Peyer's patch (tissue), 4 donors: Measurements from ENCODE around the gene HS2ST1. TPM values are rescaled to one million over a fixed set of nuclear protein-coding genes. Genes with fewer than 3 reads are reported as not detected.
"Not testable (repeated sequence)": the region's sequence is repeated elsewhere in the genome, so short reads cannot be mapped to it uniquely, and the experiment has no call there.

ENCODE experiments used
- DNase-seq, 3 donors: peaks; one replicate each; pipeline ENCODE4 v3.0.0-alpha.2; 2017 to 2019
- H3K27ac ChIP-seq, 4 donors: fragments of 200-600 bp; sonication (generic); one replicate each; pipeline ENCODE4 v1.5.1; 2016 to 2019
- H3K27me3 ChIP-seq, 2 donors: fragments of 200-600 bp; sonication (generic); one replicate each; pipeline ENCODE4 v1.5.1; 2019
- H3K36me3 ChIP-seq, 3 donors: fragments of 200-600 bp; sonication (generic); one replicate each; pipeline ENCODE4 v1.5.1; 2016 to 2019
- H3K4me1 ChIP-seq, 4 donors: fragments of 200-600 bp; sonication (generic); one replicate each; pipeline ENCODE4 v1.5.1; 2016 to 2019
- H3K4me3 ChIP-seq, 4 donors: fragments of 200-600 bp; sonication (generic); 1 replicate in 3 of 4; 2 replicates in 1 of 4; pipeline ENCODE4 v1.5.1; 2016 to 2019; ENCODE audit warnings: mild to moderate bottlenecking in 1 of 4
- H3K9me3 ChIP-seq, 4 donors: fragments of 200-600 bp; sonication (generic); one replicate each; pipeline ENCODE4 v1.5.1; 2016 to 2019; ENCODE audit warnings: mild to moderate bottlenecking in 1 of 4
- POLR2A ChIP-seq, 2 donors: fragments of 450-650 bp; IDR thresholded peaks; one replicate each; pipeline ENCODE4 v1.5.1; 2017; ENCODE audit warnings: antibody characterized with exemption in 2 of 2, mild to moderate bottlenecking in 2 of 2, moderate library complexity in 2 of 2
- total RNA-seq, 4 donors: library from RNA; depleted of rRNA; stranded (reverse); fragments of >200 nt; gene quantifications; one replicate each; pipeline ENCODE4 v1.1.0, GENCODE V29; 2016
- TF ChIP-seq, protein P1 (sequence below), 6 experiments: fragments of 450-650 bp in 4 of 6; fragments of 200-600 bp in 2 of 6; sonication (generic) in 1 of 6; IDR thresholded peaks; one replicate each; pipeline ENCODE4 v1.5.1; 2017 to 2019; ENCODE audit warnings: antibody characterized with exemption in 6 of 6, mild to moderate bottlenecking in 3 of 6, moderate library complexity in 1 of 6

Gene HS2ST1
- total RNA-seq, 4 donors from 2014 or later = 9.1 to 14.9 (median 10.3) TPM

DNA sequence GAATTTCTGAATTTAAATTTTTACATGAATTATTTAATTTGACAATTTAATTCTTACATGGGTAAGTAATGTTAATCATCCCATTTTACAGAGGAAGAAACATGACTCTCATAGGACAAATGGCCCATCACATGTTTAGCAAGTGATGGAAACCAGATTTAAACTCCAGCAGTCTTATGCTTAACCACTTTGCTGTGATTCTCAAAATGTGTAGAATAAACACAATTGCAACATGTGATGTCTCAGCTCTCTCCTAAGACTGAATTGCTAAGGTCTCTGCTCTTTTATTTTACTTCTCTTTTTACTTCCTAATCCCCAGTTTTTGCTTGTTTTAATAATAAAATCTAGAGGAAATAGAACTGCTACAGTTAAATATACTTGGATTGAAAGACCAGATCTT is 42.8 kb downstream of the HS2ST1 start:
- TF ChIP-seq, protein P1, sequence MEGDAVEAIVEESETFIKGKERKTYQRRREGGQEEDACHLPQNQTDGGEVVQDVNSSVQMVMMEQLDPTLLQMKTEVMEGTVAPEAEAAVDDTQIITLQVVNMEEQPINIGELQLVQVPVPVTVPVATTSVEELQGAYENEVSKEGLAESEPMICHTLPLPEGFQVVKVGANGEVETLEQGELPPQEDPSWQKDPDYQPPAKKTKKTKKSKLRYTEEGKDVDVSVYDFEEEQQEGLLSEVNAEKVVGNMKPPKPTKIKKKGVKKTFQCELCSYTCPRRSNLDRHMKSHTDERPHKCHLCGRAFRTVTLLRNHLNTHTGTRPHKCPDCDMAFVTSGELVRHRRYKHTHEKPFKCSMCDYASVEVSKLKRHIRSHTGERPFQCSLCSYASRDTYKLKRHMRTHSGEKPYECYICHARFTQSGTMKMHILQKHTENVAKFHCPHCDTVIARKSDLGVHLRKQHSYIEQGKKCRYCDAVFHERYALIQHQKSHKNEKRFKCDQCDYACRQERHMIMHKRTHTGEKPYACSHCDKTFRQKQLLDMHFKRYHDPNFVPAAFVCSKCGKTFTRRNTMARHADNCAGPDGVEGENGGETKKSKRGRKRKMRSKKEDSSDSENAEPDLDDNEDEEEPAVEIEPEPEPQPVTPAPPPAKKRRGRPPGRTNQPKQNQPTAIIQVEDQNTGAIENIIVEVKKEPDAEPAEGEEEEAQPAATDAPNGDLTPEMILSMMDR (IDR thresholded peaks at IDR 0.05) = no peak
- no peak for TF ChIP-seq POLR2A (IDR thresholded peaks at IDR 0.05)
- no peaks in the 10 kb centered on the region for H3K9me3 ChIP-seq
- no peaks in the 10 kb centered on the region for H3K36me3 ChIP-seq
- no peak for DNase-seq
- no peaks in the 10 kb centered on the region for H3K4me1 ChIP-seq
- H3K27me3 ChIP-seq = no peaks in the 10 kb centered on the region
- no peak overlapping the region for H3K4me3 ChIP-seq
- H3K27ac ChIP-seq = no peak overlapping the region

DNA sequence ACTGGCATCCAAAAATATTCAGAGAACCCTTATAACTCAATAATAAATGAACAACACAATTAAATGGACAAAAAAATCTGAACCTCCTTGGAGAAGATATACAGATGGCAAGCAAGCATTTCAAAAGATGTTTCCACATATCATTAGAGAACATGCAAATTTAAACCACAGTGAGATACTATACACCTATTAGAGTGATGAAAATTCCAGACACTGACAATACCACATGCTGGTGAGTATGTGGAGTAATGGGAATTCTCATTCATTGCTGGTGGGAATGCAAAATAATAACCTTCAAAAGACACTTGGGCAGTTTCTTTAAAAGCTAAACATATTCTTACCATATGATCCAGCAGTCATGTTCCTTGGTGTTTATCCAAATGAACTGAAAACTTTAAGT is 46.1 kb downstream of the HS2ST1 start:
- H3K9me3 ChIP-seq = no peaks in the 10 kb centered on the region
- TF ChIP-seq POLR2A (IDR thresholded peaks at IDR 0.05) = no peak
- TF ChIP-seq, protein P1 (IDR thresholded peaks at IDR 0.05) = no peak
- H3K36me3 ChIP-seq = no peaks in the 10 kb centered on the region
- no peak overlapping the region for H3K27ac ChIP-seq
- no peaks in the 10 kb centered on the region for H3K4me1 ChIP-seq
- H3K27me3 ChIP-seq = no peaks in the 10 kb centered on the region
- DNase-seq = no peak
- no peak overlapping the region for H3K4me3 ChIP-seq

DNA sequence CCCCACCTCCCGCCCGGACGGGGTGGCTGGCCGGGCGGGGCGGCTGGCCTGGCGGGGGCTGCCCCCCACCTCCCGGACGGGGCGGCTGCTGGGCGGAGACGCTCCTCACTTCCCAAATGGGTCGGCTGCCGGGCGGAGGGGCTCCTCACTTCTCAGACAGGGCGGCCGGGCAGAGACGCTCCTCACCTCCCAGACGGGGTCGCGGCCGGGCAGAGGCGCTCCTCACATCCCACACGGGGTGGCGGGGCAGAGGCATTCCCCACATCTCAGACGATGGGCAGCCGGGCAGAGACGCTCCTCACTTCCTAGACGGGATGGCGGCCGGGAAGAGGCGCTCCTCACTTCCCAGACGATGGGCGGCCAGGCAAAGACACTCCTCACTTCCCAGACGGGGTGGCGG is 49.4 kb downstream of the HS2ST1 start:
- not testable (repeated sequence) for H3K4me1 ChIP-seq, H3K27me3 ChIP-seq, H3K36me3 ChIP-seq, DNase-seq, H3K9me3 ChIP-seq, H3K27ac ChIP-seq, H3K4me3 ChIP-seq

DNA sequence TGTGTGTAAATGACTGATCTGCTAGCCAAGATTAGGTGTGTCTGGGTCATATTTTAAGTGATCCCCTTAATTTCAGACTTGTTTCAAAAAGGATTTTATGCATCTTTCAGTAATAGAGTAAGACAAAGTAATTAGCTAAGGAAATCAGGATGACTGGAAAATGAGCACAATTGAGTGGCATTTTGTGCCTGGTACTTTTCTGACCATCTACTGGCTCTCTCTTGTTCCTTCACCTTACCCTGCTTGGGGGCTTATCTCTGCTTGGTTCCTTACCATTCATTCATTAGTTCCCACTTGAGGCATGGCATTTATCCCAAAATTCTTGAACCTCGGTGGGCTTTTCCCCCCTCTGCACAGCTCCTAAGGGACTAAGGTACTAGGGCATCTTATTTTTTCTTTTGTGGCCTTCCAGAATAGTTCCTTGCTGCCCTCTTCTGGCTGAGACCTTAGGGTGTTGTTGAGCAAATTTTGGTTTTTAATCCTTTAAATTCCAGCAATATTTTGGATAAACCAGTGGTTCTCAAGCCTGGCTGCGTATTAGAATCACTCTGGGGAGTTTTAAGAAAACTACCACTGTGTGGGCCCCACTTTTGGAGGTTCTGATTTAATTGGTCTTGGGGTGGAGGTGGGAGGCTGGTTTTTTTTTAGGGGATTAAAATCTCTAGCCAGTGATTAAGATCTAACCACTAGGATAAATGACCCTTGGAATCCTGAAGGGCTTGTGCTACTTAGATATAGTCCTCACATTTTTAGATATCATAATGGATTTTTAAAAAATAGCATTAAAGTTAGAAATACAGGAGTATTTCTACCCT is 50.8 kb downstream of the HS2ST1 start:
- H3K27ac ChIP-seq = no peak overlapping the region
- TF ChIP-seq POLR2A (IDR thresholded peaks at IDR 0.05) = no peak
- TF ChIP-seq, protein P1 (IDR thresholded peaks at IDR 0.05) = peak in 5 of 6 experiments; percentile 5 to 62 (median 58)
- DNase-seq = no peak

DNA sequence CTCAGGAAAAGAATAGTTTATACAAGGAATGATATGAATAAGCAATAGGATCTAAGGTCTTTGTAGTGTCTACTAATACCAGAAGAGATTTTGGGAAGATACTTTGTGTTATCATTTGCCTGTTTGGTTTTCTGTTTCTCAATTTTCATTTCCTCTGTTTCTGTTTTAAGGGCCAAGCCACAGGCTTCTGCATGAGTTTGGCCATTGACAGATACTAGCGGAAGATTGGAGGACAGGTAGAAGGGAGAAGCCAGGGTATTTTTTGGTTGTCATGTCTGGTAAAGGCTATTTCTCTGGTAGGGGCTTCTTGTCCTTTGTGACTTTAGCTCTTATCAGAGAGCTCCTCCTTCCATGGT is 51.4 kb downstream of the HS2ST1 start:
- TF ChIP-seq, protein P1 (IDR thresholded peaks at IDR 0.05) = no peak
- TF ChIP-seq POLR2A (IDR thresholded peaks at IDR 0.05) = no peak
- Histone ChIP-seq H3K27ac (no peak overlapping the region), H3K9me3 (no peaks in the 10 kb centered on the region), H3K27me3 (no peaks in the 10 kb centered on the region), H3K4me3 (no peak overlapping the region), H3K4me1 (no peaks in the 10 kb centered on the region), H3K36me3 (no peaks in the 10 kb centered on the region)
- DNase-seq = no peak

More for the DNA sequence above, 50.8 kb downstream of the HS2ST1 start:
- Histone ChIP-seq H3K9me3 (no peaks in the 10 kb centered on the region), H3K4me1 (no peaks in the 10 kb centered on the region), H3K27me3 (no peaks in the 10 kb centered on the region), H3K36me3 (no peaks in the 10 kb centered on the region), H3K4me3 (no peak overlapping the region)

DNA sequence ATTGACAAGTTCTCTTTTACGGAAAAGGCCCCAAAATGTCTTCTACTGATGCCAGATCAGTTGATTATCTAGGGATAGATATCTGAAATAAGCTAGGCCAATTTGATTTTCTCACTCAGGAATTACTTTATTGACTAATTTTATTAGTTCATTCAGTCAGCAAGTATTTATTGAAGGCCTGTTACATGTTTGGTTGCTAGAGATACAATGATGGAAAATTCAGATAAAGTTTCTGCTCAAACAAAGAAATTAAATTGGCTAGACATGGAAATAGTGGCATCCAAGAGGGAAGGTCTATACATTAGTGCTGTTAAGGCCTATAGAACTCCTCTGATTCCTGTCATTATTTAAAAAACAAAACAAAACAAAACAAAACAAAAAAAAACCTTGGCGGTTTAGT is 56.5 kb downstream of the HS2ST1 start:
- Histone ChIP-seq H3K27me3 (no peaks in the 10 kb centered on the region), H3K9me3 (no peaks in the 10 kb centered on the region), H3K4me1 (no peaks in the 10 kb centered on the region), H3K4me3 (no peak overlapping the region), H3K36me3 (no peaks in the 10 kb centered on the region), H3K27ac (no peak overlapping the region)
- no peak for DNase-seq
- TF ChIP-seq, protein P1 (IDR thresholded peaks at IDR 0.05) = no peak
- no peak for TF ChIP-seq POLR2A (IDR thresholded peaks at IDR 0.05)
